ENCODE measurements around the gene ATAT1.
"Not testable (repeated sequence)": the region's sequence is repeated elsewhere in the genome, so short reads cannot be mapped to it uniquely, and the experiment has no call there.

ATAT1 gene

GRCh38 chr6:30646450-30647241 lies 20.0 kb downstream of the ATAT1 start, which contains the start of gene C6orf136:
C6orf136 (plus strand) TSS chr6:30647133; CDS start chr6:30647232, 99 bp downstream.
- peak within 1 kb of the TSS; percentile 95 for H3K4me3 ChIP-seq (ENCODE audit: low read depth, low read length)

GRCh38 chr6:30647242-30648116 lies 20.8 kb downstream of the ATAT1 start:
- no peak for DNase-seq (ENCODE audit: low read depth)

More at GRCh38 chr6:30646450-30647241, 20.0 kb downstream of the ATAT1 start, which contains the start of gene C6orf136:
- DNase-seq (ENCODE audit: low read depth): peak; percentile 70

GRCh38 chr6:30651143-30651542 lies 24.5 kb downstream of the ATAT1 start:
- H3K4me3 ChIP-seq (ENCODE audit: low read depth, low read length): no peak overlapping the region

More at GRCh38 chr6:30647242-30648116, 20.8 kb downstream of the ATAT1 start:
- H3K4me3 ChIP-seq (ENCODE audit: low read depth, low read length): peak overlapping the region; percentile 95

GRCh38 chr6:30654798-30655742 lies 28.4 kb downstream of the ATAT1 start:
- DNase-seq (ENCODE audit: low read depth): no peak
- no peak overlapping the region for H3K4me3 ChIP-seq (ENCODE audit: low read depth, low read length)

More at GRCh38 chr6:30651143-30651542, 24.5 kb downstream of the ATAT1 start:
- DNase-seq (ENCODE audit: low read depth): no peak

GRCh38 chr6:30655743-30656094 lies 29.0 kb downstream of the ATAT1 start:
- no peak overlapping the region for H3K4me3 ChIP-seq (ENCODE audit: low read depth, low read length)
- no peak for DNase-seq (ENCODE audit: low read depth)

GRCh38 chr6:30656513-30656912 lies 29.8 kb downstream of the ATAT1 start:
- H3K4me3 ChIP-seq (ENCODE audit: low read depth, low read length): no peak overlapping the region
- no peak for DNase-seq (ENCODE audit: low read depth)

- no peak for DNase-seq (ENCODE audit: low read depth)
- H3K4me3 ChIP-seq (ENCODE audit: low read depth, low read length): no peak overlapping the region
These were observed 30.8 kb downstream of the ATAT1 start for GRCh38 chr6:30657454-30657853.

GRCh38 chr6:30657922-30658321 lies 31.2 kb downstream of the ATAT1 start:
- H3K4me3 ChIP-seq (ENCODE audit: low read depth, low read length); DNase-seq (ENCODE audit: low read depth): not testable (repeated sequence)

GRCh38 chr6:30664994-30665767 lies 38.5 kb downstream of the ATAT1 start:
- DNase-seq (ENCODE audit: low read depth): no peak
- H3K4me3 ChIP-seq (ENCODE audit: low read depth, low read length): no peak overlapping the region

- H3K4me3 ChIP-seq (ENCODE audit: low read depth, low read length); DNase-seq (ENCODE audit: low read depth): not testable (repeated sequence)
These were observed 39.6 kb downstream of the ATAT1 start for GRCh38 chr6:30666300-30666699.

GRCh38 chr6:30670760-30671527 lies 44.3 kb downstream of the ATAT1 start:
- no peak overlapping the region for H3K4me3 ChIP-seq (ENCODE audit: low read depth, low read length)
- DNase-seq (ENCODE audit: low read depth): no peak

- H3K4me3 ChIP-seq (ENCODE audit: low read depth, low read length): peak within 1 kb of the TSS; percentile 99
These were observed 46.0 kb downstream of the ATAT1 start, which contains the start of gene DHX16 for GRCh38 chr6:30672445-30673253. DHX16 (minus strand) TSS chr6:30673006; CDS start chr6:30672841, 165 bp downstream.

GRCh38 chr6:30676660-30677285 lies 50.1 kb downstream of the ATAT1 start:
- no peak overlapping the region for H3K4me3 ChIP-seq (ENCODE audit: low read depth, low read length)
- no peak for DNase-seq (ENCODE audit: low read depth)

More at GRCh38 chr6:30672445-30673253, 46.0 kb downstream of the ATAT1 start, which contains the start of gene DHX16:
- peak; percentile 95 for DNase-seq (ENCODE audit: low read depth)

GRCh38 chr6:30678964-30679726 lies 52.5 kb downstream of the ATAT1 start:
- peak overlapping the region; percentile 28 for H3K4me3 ChIP-seq (ENCODE audit: low read depth, low read length)
- no peak for DNase-seq (ENCODE audit: low read depth)

GRCh38 chr6:30679765-30680535 lies 53.3 kb downstream of the ATAT1 start:
- DNase-seq (ENCODE audit: low read depth): no peak
- H3K4me3 ChIP-seq (ENCODE audit: low read depth, low read length): peak overlapping the region; percentile 28
